H7 (cell line): ENCODE results near the gene RSPH4A. TPM values are rescaled to one million over a fixed set of nuclear protein-coding genes. Genes with fewer than 3 reads are reported as not detected.
"Not testable (repeated sequence)": the region's sequence is repeated elsewhere in the genome, so short reads cannot be mapped to it uniquely, and the experiment has no call there.

Experiments used
- DNase-seq: peaks from one replicate; pipeline ENCODE4 v3.0.0; 2012
- H3K27me3 ChIP-seq: 2 replicates; pipeline ENCODE4 v1.6.0; 2011; ENCODE audit warnings: mild to moderate bottlenecking, low read length; ENCODE audit not compliant: control insufficient read depth, insufficient read depth
- H3K36me3 ChIP-seq: replicated peaks from 2 replicates; pipeline ENCODE4 v1.5.1; 2011; ENCODE audit warnings: low read length; ENCODE audit not compliant: control insufficient read depth, insufficient read depth
- H3K4me3 ChIP-seq: 2 replicates; pipeline ENCODE4 v1.5.1; 2011; ENCODE audit warnings: low read depth, mild to moderate bottlenecking, control low read depth, low read length, moderate library complexity; ENCODE audit not compliant: insufficient read depth
- total RNA-seq: library from RNA; depleted of rRNA; stranded (reverse); fragments of >200 nt; shearing (Covaris generic); gene quantifications from 2 replicates; pipeline ENCODE4 v1.2.3, GENCODE V29; 2014

The RSPH4A gene
- total RNA-seq, 1 experiment from 2014 or later: 0.03 TPM

GRCh38 chr6:116596815-116597214 is 19.5 kb upstream of the RSPH4A start:
- Histone ChIP-seq H3K36me3 (peaks cover 7% of the 10 kb centered on the region), H3K27me3 (no peaks in the 10 kb centered on the region), H3K4me3 (no peak overlapping the region)
- peak; percentile 19 for DNase-seq

DNA sequence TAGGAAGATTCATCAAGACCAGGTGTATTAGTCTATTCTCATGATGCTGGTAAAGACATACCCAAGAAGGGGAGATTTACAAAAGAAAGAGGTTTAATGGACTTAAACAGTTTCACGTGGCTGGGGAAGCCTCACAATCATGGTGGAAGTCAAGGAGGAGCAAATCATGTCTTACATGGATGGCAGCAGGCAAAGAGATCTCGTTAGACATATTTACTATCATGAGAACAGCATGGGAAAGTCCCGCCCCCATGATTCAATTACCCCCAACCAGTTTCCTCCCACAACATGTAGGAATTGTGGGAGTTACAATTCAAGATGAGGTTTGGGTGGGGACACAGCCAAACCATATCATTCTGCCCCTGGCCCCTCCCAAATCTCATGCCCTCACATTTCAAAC is 12.4 kb upstream of the RSPH4A start:
- not testable (repeated sequence) for H3K27me3 ChIP-seq, DNase-seq, H3K4me3 ChIP-seq

DNA sequence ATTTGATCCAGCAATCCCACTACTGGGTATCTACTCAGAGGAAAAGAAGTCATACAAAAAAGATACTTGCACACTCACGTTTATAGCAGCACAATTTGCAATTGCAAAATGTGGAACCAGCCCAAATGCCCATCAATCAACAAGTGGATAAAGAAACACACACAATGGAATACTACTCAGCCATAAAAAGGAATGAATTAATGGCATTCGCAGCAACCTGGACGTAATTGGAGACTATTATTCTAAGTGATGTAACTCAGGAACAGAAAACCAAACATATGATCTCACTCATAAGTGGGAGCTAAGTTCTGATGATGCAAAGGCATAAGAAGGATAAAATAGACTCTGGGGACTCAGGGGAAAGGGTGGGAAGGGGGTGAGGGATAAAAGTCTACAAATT is 11.4 kb upstream of the RSPH4A start:
- not testable (repeated sequence) for DNase-seq, H3K36me3 ChIP-seq, H3K27me3 ChIP-seq, H3K4me3 ChIP-seq

More for the DNA sequence above, 12.4 kb upstream of the RSPH4A start:
- H3K36me3 ChIP-seq: not testable (repeated sequence)

DNA sequence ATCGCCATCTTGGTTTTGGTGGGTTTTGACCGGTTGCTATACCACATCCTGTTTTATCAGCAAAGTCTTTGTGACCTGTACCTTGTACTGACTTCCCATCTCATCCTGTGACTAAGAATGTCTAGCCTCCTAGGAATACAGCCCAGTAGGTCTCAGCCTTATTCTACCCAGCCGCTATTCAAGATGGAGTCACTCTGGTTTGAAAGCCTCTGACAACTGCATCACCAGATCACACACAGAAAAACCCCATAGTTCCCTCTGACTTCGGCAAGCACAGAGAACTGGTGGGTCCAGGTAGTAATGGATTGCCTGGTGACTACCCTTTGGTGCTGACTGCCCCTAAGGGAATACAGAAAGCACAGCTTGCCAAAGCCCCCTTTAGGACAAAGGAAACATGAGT is 10.3 kb upstream of the RSPH4A start:
- Histone ChIP-seq H3K36me3 (no peaks in the 10 kb centered on the region), H3K4me3 (no peak overlapping the region), H3K27me3 (no peaks in the 10 kb centered on the region)
- DNase-seq: no peak

GRCh38 chr6:116611056-116611455 is 5.2 kb upstream of the RSPH4A start:
- Histone ChIP-seq H3K36me3 (no peaks in the 10 kb centered on the region), H3K27me3 (no peaks in the 10 kb centered on the region), H3K4me3 (no peak overlapping the region)
- no peak for DNase-seq

DNA sequence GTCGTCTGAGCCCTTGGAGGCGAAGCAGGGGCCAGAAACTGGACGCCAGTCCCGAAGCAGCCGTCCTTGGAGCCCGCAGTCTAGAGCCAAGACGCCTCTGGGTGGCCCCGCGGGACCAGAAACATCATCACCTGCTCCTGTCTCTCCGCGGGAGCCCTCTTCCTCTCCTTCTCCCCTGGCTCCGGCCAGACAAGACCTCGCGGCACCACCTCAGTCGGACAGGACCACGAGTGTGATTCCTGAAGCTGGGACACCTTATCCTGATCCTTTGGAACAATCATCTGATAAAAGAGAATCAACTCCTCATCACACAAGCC is 416 bp downstream of the RSPH4A start:
- no peaks in the 10 kb centered on the region for H3K36me3 ChIP-seq
- peak overlapping the region; percentile 43 for H3K4me3 ChIP-seq
- H3K27me3 ChIP-seq: peaks cover 12% of the 10 kb centered on the region
- DNase-seq: peak; percentile 30

DNA sequence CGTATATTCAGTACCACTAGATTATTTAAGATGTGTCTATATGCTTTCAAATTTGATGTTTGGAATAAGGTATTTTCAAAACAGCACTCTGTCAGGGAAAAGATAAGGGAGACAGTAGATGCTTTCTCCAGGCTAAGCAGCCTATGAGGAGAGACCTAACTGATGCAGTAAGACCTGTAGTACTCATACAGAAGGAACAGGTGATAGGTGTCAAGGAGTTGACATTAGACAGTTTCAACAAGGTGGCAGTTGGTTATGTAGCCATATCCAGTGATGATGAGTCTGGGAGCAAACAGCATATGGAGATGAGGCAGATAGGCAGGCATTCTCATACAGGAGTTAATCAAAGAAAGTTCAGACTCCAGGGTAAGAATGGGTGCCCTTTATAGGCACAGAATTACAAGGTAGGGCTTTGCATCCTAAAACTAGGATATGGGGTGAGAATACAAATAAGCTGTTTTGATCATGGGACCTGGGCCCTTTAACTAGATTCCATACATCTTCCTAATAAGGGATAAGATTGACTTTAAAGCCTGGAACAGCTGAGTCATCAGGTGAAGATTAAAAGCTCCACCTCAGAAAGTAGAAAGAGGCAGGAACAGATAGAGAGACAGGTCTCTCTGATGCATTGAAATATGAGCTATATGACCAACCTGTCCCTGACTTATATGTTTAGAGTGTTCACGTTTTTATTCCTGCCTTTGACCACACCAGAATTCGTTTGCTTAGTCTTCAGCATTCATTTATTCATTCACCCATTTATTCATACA is 7.9 kb downstream of the RSPH4A start:
- DNase-seq: no peak
- no peaks in the 10 kb centered on the region for H3K27me3 ChIP-seq
- H3K4me3 ChIP-seq: no peak overlapping the region
- no peaks in the 10 kb centered on the region for H3K36me3 ChIP-seq

DNA sequence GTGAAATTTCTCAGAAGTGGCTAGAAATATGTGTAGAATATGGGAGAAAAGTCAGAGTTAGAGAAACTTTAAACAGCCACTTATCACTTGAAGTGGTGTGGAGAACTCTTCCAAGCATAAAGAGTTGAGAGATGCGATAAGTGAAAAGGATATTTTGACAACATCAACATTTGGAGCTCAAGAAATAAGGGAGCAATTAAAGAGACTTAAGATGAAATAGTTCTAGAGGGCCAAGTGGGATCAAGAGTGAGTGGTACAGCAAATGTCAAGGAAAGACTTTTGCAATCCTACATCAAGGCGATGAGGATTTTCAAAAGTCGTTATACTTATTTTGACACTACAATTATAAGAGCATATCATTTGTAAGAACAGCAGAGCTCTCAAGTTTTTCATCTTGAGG is 9.6 kb downstream of the RSPH4A start:
- Histone ChIP-seq H3K27me3 (no peaks in the 10 kb centered on the region), H3K36me3 (no peaks in the 10 kb centered on the region), H3K4me3 (no peak overlapping the region)
- DNase-seq: no peak

- no peaks in the 10 kb centered on the region for H3K36me3 ChIP-seq
- no peak for DNase-seq
- no peaks in the 10 kb centered on the region for H3K27me3 ChIP-seq
- H3K4me3 ChIP-seq: no peak overlapping the region
These were observed 13.3 kb downstream of the RSPH4A start for GRCh38 chr6:116629563-116629981.

DNA sequence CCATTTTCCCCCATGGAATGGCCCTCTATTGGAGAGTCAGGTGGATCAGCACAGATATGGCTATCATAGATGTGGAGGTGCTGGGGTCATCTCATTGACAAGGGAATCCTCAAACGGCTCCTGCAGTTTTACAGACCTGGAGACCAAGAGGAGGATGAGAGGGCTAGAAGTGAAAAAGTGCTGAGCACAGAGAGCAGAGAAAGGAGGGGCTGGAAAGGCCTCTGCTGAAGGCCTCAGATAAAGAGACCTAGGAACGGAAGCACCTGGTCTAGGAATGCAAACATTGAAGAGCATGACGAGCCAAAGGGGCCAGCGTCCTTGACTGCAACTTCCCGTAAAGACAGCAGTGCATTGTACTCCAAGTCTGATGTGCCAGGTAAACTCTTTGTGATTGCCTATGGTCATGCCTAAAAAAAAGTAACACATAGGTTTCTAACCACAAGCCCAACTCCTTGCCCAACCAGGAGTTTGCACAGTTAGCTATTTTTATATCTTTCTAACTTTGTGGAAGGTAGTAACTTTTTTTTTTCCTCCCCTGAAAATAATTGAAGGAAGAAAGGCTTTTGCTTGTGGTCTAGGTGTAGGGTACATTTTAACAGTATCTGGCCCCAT is 15.2 kb downstream of the RSPH4A start:
- Histone ChIP-seq H3K36me3 (no peaks in the 10 kb centered on the region), H3K4me3 (no peak overlapping the region), H3K27me3 (no peaks in the 10 kb centered on the region)
- peak; percentile 10 for DNase-seq

DNA sequence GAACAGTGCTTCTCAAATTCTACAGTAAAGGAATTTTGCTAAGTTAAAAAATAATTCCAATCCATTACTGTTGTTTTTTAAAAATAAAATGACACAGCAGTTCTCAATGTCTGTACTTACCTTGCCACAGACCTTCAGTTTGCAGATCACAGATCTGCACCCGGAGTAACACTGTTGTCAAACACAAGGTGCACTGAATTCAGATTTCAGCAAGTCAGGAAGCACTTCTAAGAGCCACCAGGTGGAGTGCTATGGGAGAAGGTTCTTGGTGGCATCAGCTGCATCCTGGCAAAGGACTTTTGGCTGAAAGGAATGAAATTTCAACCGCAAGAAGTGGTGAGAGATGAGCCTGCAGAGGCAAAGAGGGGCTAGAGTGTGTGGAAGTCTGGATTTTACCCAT is 17.4 kb downstream of the RSPH4A start:
- DNase-seq: peak; percentile 45
- no peak overlapping the region for H3K4me3 ChIP-seq
- H3K27me3 ChIP-seq: no peaks in the 10 kb centered on the region
- H3K36me3 ChIP-seq: no peaks in the 10 kb centered on the region

DNA sequence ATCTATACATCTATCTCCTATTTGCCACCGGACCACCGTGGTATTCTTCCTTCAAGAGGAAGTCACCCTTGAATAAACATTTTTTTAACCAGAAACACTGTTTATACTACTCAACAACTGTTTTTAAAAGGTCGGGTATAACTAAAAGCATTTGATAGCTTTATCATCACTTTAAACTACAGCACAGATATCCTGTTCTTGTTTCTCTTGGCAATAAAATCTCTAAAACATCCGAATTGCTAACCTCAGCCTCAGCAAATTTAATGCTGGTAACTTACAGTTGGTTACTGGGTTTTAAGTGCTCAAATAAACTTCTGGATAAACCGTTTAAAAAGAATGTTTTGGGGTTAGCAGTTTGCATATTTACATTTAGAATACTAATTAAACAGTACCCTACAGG is 31.9 kb downstream of the RSPH4A start:
- Histone ChIP-seq H3K36me3 (no peaks in the 10 kb centered on the region; the same call in 1 of the 2 replicates), H3K4me3 (no peak overlapping the region), H3K27me3 (no peaks in the 10 kb centered on the region)
- no peak for DNase-seq

- Histone ChIP-seq H3K27me3 (no peaks in the 10 kb centered on the region), H3K36me3 (no peaks in the 10 kb centered on the region; the same call in 1 of the 2 replicates), H3K4me3 (no peak overlapping the region)
- DNase-seq: no peak
These were observed 32.9 kb downstream of the RSPH4A start for GRCh38 chr6:116649129-116649528.

GRCh38 chr6:116651916-116652315 is 35.6 kb downstream of the RSPH4A start:
- Histone ChIP-seq H3K4me3 (no peak overlapping the region), H3K27me3 (no peaks in the 10 kb centered on the region), H3K36me3 (no peaks in the 10 kb centered on the region; the same call in 1 of the 2 replicates)
- no peak for DNase-seq

GRCh38 chr6:116661594-116661993 is 45.3 kb downstream of the RSPH4A start:
- H3K36me3 ChIP-seq: peaks cover 2% of the 10 kb centered on the region
- H3K4me3 ChIP-seq: no peak overlapping the region
- DNase-seq: no peak
- no peaks in the 10 kb centered on the region for H3K27me3 ChIP-seq
